Measurements from ENCODE around the gene CAPN9. TPM values are rescaled to one million over a fixed set of nuclear protein-coding genes. Genes with fewer than 3 reads are reported as not detected.

The CAPN9 gene
- polyA plus RNA-seq, 1 donor (not counting 4 experiments of a cell fraction or from before 2014, with no cell fraction given), result not detected

- FAIRE-seq, result no peak
- H3K36me3 ChIP-seq (ENCODE audit: control insufficient read depth in 2 of 2, extremely low read depth in 1 of 2, insufficient read depth in 2 of 2, low read length in 2 of 2), result no peaks in the 10 kb centered on the region
- no peak for DNase-seq (ENCODE audit: low read depth, low spot score)
- TF ChIP-seq, protein P1, sequence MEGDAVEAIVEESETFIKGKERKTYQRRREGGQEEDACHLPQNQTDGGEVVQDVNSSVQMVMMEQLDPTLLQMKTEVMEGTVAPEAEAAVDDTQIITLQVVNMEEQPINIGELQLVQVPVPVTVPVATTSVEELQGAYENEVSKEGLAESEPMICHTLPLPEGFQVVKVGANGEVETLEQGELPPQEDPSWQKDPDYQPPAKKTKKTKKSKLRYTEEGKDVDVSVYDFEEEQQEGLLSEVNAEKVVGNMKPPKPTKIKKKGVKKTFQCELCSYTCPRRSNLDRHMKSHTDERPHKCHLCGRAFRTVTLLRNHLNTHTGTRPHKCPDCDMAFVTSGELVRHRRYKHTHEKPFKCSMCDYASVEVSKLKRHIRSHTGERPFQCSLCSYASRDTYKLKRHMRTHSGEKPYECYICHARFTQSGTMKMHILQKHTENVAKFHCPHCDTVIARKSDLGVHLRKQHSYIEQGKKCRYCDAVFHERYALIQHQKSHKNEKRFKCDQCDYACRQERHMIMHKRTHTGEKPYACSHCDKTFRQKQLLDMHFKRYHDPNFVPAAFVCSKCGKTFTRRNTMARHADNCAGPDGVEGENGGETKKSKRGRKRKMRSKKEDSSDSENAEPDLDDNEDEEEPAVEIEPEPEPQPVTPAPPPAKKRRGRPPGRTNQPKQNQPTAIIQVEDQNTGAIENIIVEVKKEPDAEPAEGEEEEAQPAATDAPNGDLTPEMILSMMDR (optimal IDR thresholded peaks at IDR 0.05 in 1 of 3, IDR thresholded peaks at IDR 0.05 in 1 of 3, conservative IDR thresholded peaks at IDR 0.05 in 1 of 3; ENCODE audit: extremely low read depth in 1 of 3, insufficient read depth in 2 of 3, low read length in 3 of 3), result no peak
- no peak for TF ChIP-seq EZH2 (IDR thresholded peaks at IDR 0.05; ENCODE audit: low read length)
- H3K9ac ChIP-seq (ENCODE audit: control insufficient read depth, extremely low read depth, insufficient read depth, low read length), result no peak overlapping the region
- H2AFZ ChIP-seq (ENCODE audit: control insufficient read depth, low read length), result no peak overlapping the region
- H3K79me2 ChIP-seq (ENCODE audit: control insufficient read depth, insufficient read depth, low read length), result no peaks in the 10 kb centered on the region
- no peak overlapping the region for H3K27ac ChIP-seq (ENCODE audit: control insufficient read depth, insufficient read depth, low read length)
- H4K20me1 ChIP-seq (ENCODE audit: control insufficient read depth, extremely low read depth, insufficient read depth, low read length), result no peaks in the 10 kb centered on the region
- H3K9me3 ChIP-seq (ENCODE audit: control insufficient read depth, low read depth, low read length), result no peaks in the 10 kb centered on the region
- peaks cover 16% of the 10 kb centered on the region for H3K27me3 ChIP-seq (ENCODE audit: control insufficient read depth, extremely low read depth, insufficient read depth, low read length)
- no peaks in the 10 kb centered on the region for H3K4me1 ChIP-seq (ENCODE audit: control insufficient read depth, extremely low read depth, insufficient read depth, low read length)
- no peak overlapping the region for H3K4me3 ChIP-seq (ENCODE audit: control insufficient read depth in 2 of 3, extremely low read depth in 1 of 3, insufficient read depth in 2 of 3, low read depth in 1 of 3, low read length in 3 of 3)
- H3K4me2 ChIP-seq (ENCODE audit: control insufficient read depth, extremely low read depth, insufficient read depth, low read depth, low read length), result no peak overlapping the region
- dilution Hi-C loops (cut with MboI; ENCODE audit: extremely low pct_ligation_motif_present, low sequenced_read_pairs), result no loop called here
- no peaks in the 10 kb centered on the region for H3K9me1 ChIP-seq (ENCODE audit: control insufficient read depth, extremely low read depth, insufficient read depth, low read length)
Measured at GRCh38 chr1:230702934-230703678, 44.1 kb upstream of the CAPN9 start.

DNA sequence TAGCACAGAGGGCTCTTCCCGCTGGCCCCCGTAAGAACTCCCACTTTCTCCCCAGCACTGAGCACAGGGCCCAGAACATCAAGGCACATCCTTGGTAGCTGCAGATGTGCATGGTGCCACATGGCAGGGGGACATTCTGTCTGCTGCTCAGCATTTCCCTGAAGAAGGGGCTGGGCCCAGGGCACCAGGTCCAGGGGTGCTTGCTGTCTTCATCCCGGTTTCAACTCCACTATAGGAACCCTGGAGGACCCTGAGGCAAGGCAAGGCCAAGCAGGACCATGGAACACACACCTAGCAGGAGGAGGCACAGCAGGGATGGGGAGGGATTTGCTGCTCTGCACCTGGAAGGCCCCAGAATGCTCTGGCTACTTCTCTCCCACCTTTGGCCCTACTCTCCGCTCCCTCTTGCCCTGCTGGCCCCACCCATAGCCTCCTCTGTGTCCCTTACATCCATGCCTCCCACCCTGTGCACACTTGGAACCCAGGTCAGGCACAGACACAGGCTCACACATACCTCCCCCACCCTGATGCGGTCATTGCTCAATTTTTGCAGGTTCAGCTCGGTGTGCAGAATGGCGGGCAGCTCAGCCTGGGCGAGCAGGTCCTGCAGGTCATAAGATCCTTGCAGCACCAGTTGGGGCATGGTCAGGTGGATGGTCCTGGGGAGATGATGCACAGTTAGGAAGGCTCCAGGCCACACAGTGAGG is 43.4 kb upstream of the CAPN9 start:
- H3K4me1 ChIP-seq (ENCODE audit: control insufficient read depth, extremely low read depth, insufficient read depth, low read length), result no peaks in the 10 kb centered on the region
- dilution Hi-C loops (cut with MboI; ENCODE audit: extremely low pct_ligation_motif_present, low sequenced_read_pairs), result no loop called here
- H3K79me2 ChIP-seq (ENCODE audit: control insufficient read depth, insufficient read depth, low read length), result no peaks in the 10 kb centered on the region
- H2AFZ ChIP-seq (ENCODE audit: control insufficient read depth, low read length), result no peak overlapping the region
- H3K9me1 ChIP-seq (ENCODE audit: control insufficient read depth, extremely low read depth, insufficient read depth, low read length), result no peaks in the 10 kb centered on the region
- H3K4me2 ChIP-seq (ENCODE audit: control insufficient read depth, extremely low read depth, insufficient read depth, low read depth, low read length), result no peak overlapping the region
- no peaks in the 10 kb centered on the region for H3K36me3 ChIP-seq (ENCODE audit: control insufficient read depth in 2 of 2, extremely low read depth in 1 of 2, insufficient read depth in 2 of 2, low read length in 2 of 2)
- no peak for TF ChIP-seq EZH2 (IDR thresholded peaks at IDR 0.05; ENCODE audit: low read length)
- TF ChIP-seq, protein P1 (optimal IDR thresholded peaks at IDR 0.05 in 1 of 3, IDR thresholded peaks at IDR 0.05 in 1 of 3, conservative IDR thresholded peaks at IDR 0.05 in 1 of 3; ENCODE audit: extremely low read depth in 1 of 3, insufficient read depth in 2 of 3, low read length in 3 of 3), result no peak
- no peak overlapping the region for H3K4me3 ChIP-seq (ENCODE audit: control insufficient read depth in 2 of 3, extremely low read depth in 1 of 3, insufficient read depth in 2 of 3, low read depth in 1 of 3, low read length in 3 of 3)
- no peaks in the 10 kb centered on the region for H3K9me3 ChIP-seq (ENCODE audit: control insufficient read depth, low read depth, low read length)
- H3K9ac ChIP-seq (ENCODE audit: control insufficient read depth, extremely low read depth, insufficient read depth, low read length), result no peak overlapping the region
- DNase-seq (ENCODE audit: low read depth, low spot score), result no peak
- peaks cover 16% of the 10 kb centered on the region for H3K27me3 ChIP-seq (ENCODE audit: control insufficient read depth, extremely low read depth, insufficient read depth, low read length)
- H3K27ac ChIP-seq (ENCODE audit: control insufficient read depth, insufficient read depth, low read length), result no peak overlapping the region
- no peaks in the 10 kb centered on the region for H4K20me1 ChIP-seq (ENCODE audit: control insufficient read depth, extremely low read depth, insufficient read depth, low read length)
- no peak for FAIRE-seq
